Measurements from ENCODE around the gene SAMD10. TPM values are rescaled to one million over a fixed set of nuclear protein-coding genes. Genes with fewer than 3 reads are reported as not detected.
"Not testable (repeated sequence)": the region's sequence is repeated elsewhere in the genome, so short reads cannot be mapped to it uniquely, and the experiment has no call there.

Gene SAMD10
- total RNA-seq, 4 donors from 2014 or later: 1.1 to 6.4 (median 5.0) TPM

DNA sequence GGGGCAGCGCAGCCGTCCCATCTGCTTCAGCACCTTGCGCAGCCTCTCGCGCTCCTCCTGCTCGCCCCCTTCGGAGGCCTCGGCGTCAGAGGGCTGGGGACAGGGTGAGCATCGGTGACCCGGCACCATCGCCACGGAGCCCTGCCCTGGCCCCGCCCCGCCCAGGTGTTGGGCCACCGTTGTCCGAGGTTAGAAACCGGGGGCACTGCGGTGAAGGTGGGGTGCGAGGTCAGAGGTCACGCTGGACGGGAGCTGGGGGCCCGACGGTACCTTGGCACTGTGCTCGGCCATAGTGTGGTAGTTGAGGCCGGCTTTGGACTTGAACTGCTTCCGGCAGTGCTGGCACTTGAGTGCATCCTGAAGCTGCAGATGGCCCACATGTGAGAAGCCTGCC is 16.1 kb downstream of the SAMD10 start:
- no peak overlapping the region for H3K4me3 ChIP-seq (replicated peaks in 1 of 3)
- H3K27me3 ChIP-seq: no peaks in the 10 kb centered on the region
- no peak for DNase-seq
- intact Hi-C loops (cut with DNase I): no loop called here
- H3K9me3 ChIP-seq: no peaks in the 10 kb centered on the region
- H3K27ac ChIP-seq: no peak overlapping the region
- TF ChIP-seq POLR2A (IDR thresholded peaks at IDR 0.05): no peak
- no peak for TF ChIP-seq CTCF (IDR thresholded peaks at IDR 0.05)
- H3K36me3 ChIP-seq: peaks cover 39 to 48% of the 10 kb centered on the region in 2 donors
- H3K4me1 ChIP-seq: peaks cover 0 to 2% of the 10 kb centered on the region in 2 donors
- 88 to 96% methylated on average over 17 to 18 of the region's 27 CpGs for WGBS, 2 donors

- Histone ChIP-seq H3K36me3 (peaks cover 39 to 48% of the 10 kb centered on the region in 2 donors), H3K27me3 (no peaks in the 10 kb centered on the region), H3K27ac (no peak overlapping the region), H3K4me1 (peaks cover 0 to 4% of the 10 kb centered on the region in 2 donors), H3K9me3 (no peaks in the 10 kb centered on the region), H3K4me3 (replicated peaks in 1 of 3) (no peak overlapping the region)
- no peak for DNase-seq
- 94 to 96% methylated on average over 26 to 34 of the region's 61 CpGs for WGBS, 2 donors
- intact Hi-C loops (cut with DNase I): no loop called here
- TF ChIP-seq POLR2A (IDR thresholded peaks at IDR 0.05): no peak
- no peak for TF ChIP-seq CTCF (IDR thresholded peaks at IDR 0.05)
Measured at GRCh38 chr20:63962426-63963347, 16.8 kb downstream of the SAMD10 start.

DNA sequence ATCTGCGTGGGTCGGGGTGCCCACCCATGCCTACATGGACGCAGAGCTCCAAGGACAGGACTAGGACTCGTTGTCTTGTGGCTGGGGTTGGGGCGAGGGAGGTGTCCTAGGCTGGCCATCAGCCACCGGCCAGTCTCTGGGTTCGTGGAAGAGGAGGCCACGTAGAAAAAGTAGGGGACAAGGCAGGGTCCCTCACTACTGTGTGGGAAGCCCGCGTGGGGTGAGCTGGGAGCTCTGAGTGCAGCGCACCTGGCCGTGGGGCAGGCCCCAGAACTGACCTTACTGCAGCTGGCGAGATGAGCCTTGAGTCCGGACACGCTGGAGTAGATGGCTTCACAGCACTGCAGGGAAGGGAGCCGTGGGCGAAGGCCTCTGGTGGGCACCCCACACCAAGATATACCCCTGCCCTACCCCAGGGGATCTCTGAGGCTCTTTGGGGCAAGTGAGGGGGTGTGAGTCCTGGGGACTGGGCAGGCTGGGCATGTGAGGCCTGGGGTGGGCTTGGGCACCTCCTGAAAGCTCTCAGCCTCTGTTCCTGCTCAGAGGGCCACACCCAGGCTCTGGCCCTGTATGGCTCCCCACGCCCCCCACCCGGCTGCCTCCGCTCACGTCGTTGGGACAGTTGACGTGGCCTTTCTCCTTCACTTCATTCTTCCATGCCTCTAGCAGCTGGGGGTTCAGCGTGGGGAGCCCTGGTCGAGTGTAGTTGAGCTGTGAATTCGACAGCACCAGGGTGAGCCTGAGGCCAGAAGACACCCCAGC is 17.6 kb downstream of the SAMD10 start:
- peaks cover 39 to 44% of the 10 kb centered on the region in 2 donors for H3K36me3 ChIP-seq
- peaks cover 3 to 13% of the 10 kb centered on the region in 2 donors for H3K4me1 ChIP-seq
- no peak for TF ChIP-seq CTCF (IDR thresholded peaks at IDR 0.05)
- H3K4me3 ChIP-seq (replicated peaks in 1 of 3): no peak overlapping the region
- intact Hi-C loops (cut with DNase I): no loop called here
- H3K9me3 ChIP-seq: no peaks in the 10 kb centered on the region
- H3K27me3 ChIP-seq: no peaks in the 10 kb centered on the region
- WGBS, 2 donors: 88 to 97% methylated on average over 20 to 26 of the region's 26 CpGs
- no peak overlapping the region for H3K27ac ChIP-seq
- no peak for DNase-seq

DNA sequence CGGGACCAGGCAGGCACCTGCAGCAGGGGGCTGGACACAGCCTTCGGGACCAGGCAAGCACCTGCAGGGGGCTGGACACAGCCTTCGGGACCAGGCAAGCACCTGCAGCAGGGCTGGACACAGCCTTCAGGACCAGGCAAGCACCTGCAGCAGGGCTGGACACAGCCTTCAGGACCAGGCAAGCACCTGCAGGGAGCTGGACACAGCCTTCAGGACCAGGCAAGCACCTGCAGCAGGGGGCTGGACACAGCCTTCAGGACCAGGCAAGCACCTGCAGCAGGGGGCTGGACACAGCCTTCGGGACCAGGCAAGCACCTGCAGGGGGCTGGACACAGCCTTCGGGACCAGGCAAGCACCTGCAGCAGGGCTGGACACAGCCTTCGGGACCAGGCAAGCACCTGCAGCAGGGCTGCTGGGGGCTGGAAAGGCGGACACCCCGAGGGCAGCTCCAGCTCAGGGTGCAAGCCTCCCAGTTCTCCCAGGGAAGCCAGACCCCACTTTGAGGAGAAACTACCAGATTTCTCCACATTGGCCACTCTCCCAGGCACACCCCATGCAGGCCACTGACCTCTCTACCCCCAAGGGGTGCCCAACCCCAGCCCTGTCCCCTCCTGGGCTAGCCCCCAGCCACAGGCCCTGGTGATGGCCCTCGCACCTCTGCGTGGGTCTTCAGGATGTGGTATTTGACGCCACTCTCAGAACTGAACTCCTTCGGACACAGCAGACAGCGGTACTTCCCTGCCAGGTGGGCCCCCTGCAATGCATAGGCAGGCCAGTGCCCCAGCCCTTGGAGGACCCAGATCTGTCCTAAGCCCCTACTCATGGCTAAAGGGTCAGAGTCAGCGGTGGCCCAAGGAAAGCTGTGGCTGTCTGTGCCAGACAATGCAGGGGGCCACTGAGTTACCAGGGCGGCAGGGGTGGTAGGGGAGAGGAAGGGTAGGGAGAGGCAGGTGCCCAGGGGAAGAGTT is 18.5 kb downstream of the SAMD10 start:
- H3K36me3 ChIP-seq: peaks cover 38 to 39% of the 10 kb centered on the region in 2 donors
- intact Hi-C loops (cut with DNase I); H3K9me3 ChIP-seq; H3K27ac ChIP-seq; DNase-seq; H3K27me3 ChIP-seq; H3K4me3 ChIP-seq (replicated peaks in 1 of 3): not testable (repeated sequence)
- 86 to 100% methylated on average over 2 to 6 of the region's 15 CpGs for WGBS, 2 donors
- peaks cover 6 to 15% of the 10 kb centered on the region in 2 donors for H3K4me1 ChIP-seq

GRCh38 chr20:63959699-63960075 is 19.8 kb downstream of the SAMD10 start:
- Histone ChIP-seq H3K27ac (no peak overlapping the region), H3K4me3 (replicated peaks in 1 of 3) (no peak overlapping the region), H3K36me3 (peaks cover 38 to 39% of the 10 kb centered on the region in 2 donors), H3K4me1 (peaks cover 14 to 22% of the 10 kb centered on the region in 2 donors), H3K27me3 (no peaks in the 10 kb centered on the region), H3K9me3 (no peaks in the 10 kb centered on the region)
- TF ChIP-seq CTCF (IDR thresholded peaks at IDR 0.05) (no peak), POLR2A (IDR thresholded peaks at IDR 0.05) (no peak)
- intact Hi-C loops (cut with DNase I): no loop called here
- 92 to 94% methylated on average over 16 to 17 of the region's 17 CpGs for WGBS, 2 donors
- DNase-seq: no peak

Measured in thyroid gland (tissue), 4 donors.